Right renal pelvis (tissue), 4 donors: ENCODE results near the gene TAPBP. TPM values are rescaled to one million over a fixed set of nuclear protein-coding genes. Genes with fewer than 3 reads are reported as not detected.
A peak's percentile ranks its signal among the peaks of the same experiment; 100 is the strongest.
"Not testable (repeated sequence)": the region's sequence is repeated elsewhere in the genome, so short reads cannot be mapped to it uniquely, and the experiment has no call there.

Source experiments
- DNase-seq, 4 donors: peaks; one replicate each; pipeline ENCODE4 v3.0.0-alpha.2; 2013; ENCODE audit warnings: low read depth in 4 of 4, low spot score in 3 of 4, missing footprints in 1 of 4
- polyA plus RNA-seq, 4 donors: library from polyadenylated mRNA; unstranded; fragments of 120-200 nt; gene quantifications; one replicate each; pipeline ENCODE4 v1.2.1, GENCODE V29; 2013; ENCODE audit not compliant: insufficient read length in 4 of 4

The TAPBP gene
- polyA plus RNA-seq: 10 to 100 TPM; 31.8 to 43.1 (median 36.2) TPM

GRCh38 chr6:33313709-33314514, at the start of gene TAPBP:
TAPBP (minus strand) TSS chr6:33314078; CDS start chr6:33314041, 37 bp downstream.
- peak in 1 of 4 donors; percentile 70 for DNase-seq

- DNase-seq: not testable (repeated sequence)
Measured at GRCh38 chr6:33363486-33363885, 49.6 kb upstream of the TAPBP start.

GRCh38 chr6:33359331-33359730, 45.5 kb upstream of the TAPBP start:
- DNase-seq: no peak

GRCh38 chr6:33357160-33357871, 43.4 kb upstream of the TAPBP start:
- not testable (repeated sequence) for DNase-seq

GRCh38 chr6:33356295-33356694, 42.4 kb upstream of the TAPBP start:
- DNase-seq: no peak

GRCh38 chr6:33355860-33356259, 42.0 kb upstream of the TAPBP start:
- not testable (repeated sequence) for DNase-seq

- DNase-seq: no peak
Measured at GRCh38 chr6:33347816-33348215, 33.9 kb upstream of the TAPBP start.

GRCh38 chr6:33346972-33347371, 33.1 kb upstream of the TAPBP start:
- not testable (repeated sequence) for DNase-seq

GRCh38 chr6:33344701-33345697, 31.1 kb upstream of the TAPBP start:
- peak; percentile 25 to 54 (median 52) for DNase-seq

GRCh38 chr6:33343953-33344611, 30.2 kb upstream of the TAPBP start:
- no peak for DNase-seq

GRCh38 chr6:33343606-33343952, 29.7 kb upstream of the TAPBP start:
- not testable (repeated sequence) for DNase-seq

- DNase-seq: no peak
Measured at GRCh38 chr6:33339193-33339592, 25.3 kb upstream of the TAPBP start.

- no peak for DNase-seq
Measured at GRCh38 chr6:33336495-33336894, 22.6 kb upstream of the TAPBP start.

- no peak for DNase-seq
Measured at GRCh38 chr6:33335916-33336315, 22.0 kb upstream of the TAPBP start.

- no peak for DNase-seq
Measured at GRCh38 chr6:33333666-33334065, 19.8 kb upstream of the TAPBP start.

- DNase-seq: no peak
Measured at GRCh38 chr6:33330736-33331135, 16.9 kb upstream of the TAPBP start.

GRCh38 chr6:33329058-33329457, 15.2 kb upstream of the TAPBP start:
- no peak for DNase-seq

GRCh38 chr6:33324125-33324524, 10.2 kb upstream of the TAPBP start:
- no peak for DNase-seq

GRCh38 chr6:33323623-33323948, 9.7 kb upstream of the TAPBP start:
- no peak for DNase-seq

- DNase-seq: no peak
Measured at GRCh38 chr6:33321227-33321626, 7.3 kb upstream of the TAPBP start.
